GM12875 (cell line): Measurements from ENCODE around the gene VPS9D1.

Experiments used
- H3K4me3 ChIP-seq: one replicate; pipeline ENCODE4 v1.5.1; 2011; ENCODE audit warnings: low read depth, low read length, control low read depth
- TF ChIP-seq, protein P1 (sequence below): IDR thresholded peaks from 2 replicates; pipeline ENCODE4 v1.5.1; 2011; ENCODE audit warnings: low read depth, mild to moderate bottlenecking, control low read depth, inconsistent platforms, low read length, moderate library complexity, borderline replicate concordance; ENCODE audit not compliant: insufficient read depth

VPS9D1 gene

DNA sequence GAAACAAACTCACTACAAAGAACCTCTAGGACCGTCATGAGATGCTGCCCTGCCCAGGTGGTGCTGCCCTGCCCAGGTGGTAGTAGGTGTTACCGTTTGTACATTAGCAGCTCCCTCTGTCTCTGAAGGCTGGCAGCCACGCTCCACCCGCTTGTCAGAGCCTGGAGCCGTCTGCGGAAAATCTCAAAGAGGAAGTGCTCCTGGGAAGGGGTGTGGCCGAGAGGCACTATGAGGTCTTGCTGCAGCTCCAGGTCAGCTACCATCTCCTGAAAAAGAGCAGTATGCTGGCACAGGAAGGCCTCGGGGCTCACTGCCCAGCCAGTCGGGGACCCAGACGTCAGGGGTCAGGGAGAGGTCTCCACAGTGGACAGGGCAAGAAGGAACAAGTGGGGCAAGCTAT, 28.9 kb upstream of the VPS9D1 start:
- TF ChIP-seq, protein P1, sequence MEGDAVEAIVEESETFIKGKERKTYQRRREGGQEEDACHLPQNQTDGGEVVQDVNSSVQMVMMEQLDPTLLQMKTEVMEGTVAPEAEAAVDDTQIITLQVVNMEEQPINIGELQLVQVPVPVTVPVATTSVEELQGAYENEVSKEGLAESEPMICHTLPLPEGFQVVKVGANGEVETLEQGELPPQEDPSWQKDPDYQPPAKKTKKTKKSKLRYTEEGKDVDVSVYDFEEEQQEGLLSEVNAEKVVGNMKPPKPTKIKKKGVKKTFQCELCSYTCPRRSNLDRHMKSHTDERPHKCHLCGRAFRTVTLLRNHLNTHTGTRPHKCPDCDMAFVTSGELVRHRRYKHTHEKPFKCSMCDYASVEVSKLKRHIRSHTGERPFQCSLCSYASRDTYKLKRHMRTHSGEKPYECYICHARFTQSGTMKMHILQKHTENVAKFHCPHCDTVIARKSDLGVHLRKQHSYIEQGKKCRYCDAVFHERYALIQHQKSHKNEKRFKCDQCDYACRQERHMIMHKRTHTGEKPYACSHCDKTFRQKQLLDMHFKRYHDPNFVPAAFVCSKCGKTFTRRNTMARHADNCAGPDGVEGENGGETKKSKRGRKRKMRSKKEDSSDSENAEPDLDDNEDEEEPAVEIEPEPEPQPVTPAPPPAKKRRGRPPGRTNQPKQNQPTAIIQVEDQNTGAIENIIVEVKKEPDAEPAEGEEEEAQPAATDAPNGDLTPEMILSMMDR: no peak
- no peak overlapping the region for H3K4me3 ChIP-seq

DNA sequence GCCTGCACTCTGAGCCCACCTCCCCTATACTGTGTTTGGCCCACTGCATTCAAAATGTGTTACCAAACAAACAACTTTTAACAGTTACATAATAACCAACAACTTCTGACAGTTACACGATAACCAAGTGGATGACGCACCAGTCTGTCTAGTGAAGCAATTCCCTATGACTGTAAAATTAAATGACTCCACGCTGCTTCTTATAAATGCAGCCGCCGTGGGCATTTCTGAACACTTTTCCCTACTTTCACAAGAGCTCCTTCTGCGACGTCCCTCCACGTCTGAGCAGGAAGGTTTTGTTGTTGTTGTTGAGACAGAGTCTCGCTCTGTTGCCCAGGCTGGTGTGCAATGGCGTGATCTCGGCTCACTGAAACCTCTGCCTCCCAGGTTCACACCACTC, 28.2 kb upstream of the VPS9D1 start:
- H3K4me3 ChIP-seq: no peak overlapping the region
- TF ChIP-seq, protein P1: no peak

DNA sequence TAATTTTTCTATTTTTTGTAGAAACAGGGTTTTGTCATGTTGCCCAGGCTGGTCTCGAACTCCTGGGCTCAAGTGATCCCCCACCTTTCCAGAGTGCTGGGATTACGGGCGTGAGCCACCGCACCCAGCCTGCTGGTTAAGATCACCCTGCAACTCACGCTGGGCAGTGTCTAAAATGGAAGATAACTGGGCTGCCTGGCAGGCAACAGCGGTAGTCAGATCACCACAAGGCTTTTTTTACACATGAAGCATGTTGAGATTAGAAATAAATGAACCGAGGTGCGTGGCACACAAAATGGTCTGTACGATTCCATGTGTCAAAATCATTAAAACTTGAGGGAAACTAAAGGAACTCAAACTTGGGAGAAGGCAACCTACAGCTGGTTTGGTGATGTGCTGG, 27.4 kb upstream of the VPS9D1 start:
- TF ChIP-seq, protein P1: no peak
- H3K4me3 ChIP-seq: no peak overlapping the region

DNA sequence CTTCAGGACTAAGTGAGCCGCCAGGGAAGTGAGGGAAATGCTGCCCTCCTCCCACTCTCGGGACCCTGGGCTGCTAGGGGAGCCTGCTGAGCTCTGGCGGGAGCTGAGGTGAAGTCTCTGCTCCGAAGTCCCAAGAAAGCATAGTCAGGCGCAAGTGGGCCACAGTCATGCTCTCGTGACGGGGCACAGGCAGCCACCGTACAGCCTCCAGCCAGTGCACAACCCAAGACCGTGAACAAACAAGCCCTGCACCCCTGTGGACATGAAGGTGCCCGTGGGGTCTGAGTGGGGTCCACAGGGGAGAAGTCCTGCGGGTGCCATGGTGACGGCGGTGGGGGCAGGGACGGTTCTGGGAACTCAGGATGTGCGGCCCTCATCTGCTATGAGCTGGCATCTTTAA, 25.3 kb upstream of the VPS9D1 start:
- H3K4me3 ChIP-seq: no peak overlapping the region
- TF ChIP-seq, protein P1: no peak

DNA sequence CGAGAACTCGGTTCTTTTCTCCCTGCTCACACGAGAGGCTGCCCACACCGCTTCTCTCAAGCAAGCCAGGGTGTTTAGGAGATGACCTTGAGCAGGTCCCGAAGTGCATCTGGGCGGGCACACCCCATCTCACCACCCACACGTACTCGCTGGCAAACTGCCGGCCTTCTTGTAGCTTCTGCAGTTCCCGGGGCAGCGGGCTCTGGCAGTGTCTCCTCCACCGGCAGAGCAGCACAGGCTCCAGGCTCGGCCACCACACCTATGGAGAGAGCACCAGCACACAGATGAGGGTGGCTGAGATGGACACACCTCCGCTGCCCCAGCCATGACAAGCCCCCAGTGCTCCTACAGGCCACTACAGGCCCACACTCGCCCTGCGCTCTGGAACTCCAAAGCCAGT, 24.1 kb upstream of the VPS9D1 start:
- no peak overlapping the region for H3K4me3 ChIP-seq
- TF ChIP-seq, protein P1: no peak

DNA sequence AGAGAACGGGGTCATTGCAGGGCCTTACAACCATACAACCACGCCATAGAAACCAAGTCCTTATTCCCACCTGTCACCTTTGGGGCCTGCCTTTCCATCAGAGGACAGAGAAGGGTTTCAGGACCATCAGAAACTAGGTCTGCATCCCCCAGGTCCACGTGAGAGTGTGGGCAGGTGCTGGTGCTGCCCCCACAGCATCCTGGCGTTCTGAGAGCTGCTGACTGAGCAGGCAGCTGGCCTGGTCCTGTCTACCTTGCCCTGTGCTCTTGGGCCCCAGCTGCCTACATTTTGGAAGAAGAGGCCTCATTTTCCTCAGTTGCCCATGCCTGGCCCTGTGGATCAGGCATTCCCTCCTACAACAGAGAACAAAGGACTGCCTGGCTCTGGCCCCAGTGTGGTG, 22.2 kb upstream of the VPS9D1 start:
- H3K4me3 ChIP-seq: no peak overlapping the region
- TF ChIP-seq, protein P1: no peak

DNA sequence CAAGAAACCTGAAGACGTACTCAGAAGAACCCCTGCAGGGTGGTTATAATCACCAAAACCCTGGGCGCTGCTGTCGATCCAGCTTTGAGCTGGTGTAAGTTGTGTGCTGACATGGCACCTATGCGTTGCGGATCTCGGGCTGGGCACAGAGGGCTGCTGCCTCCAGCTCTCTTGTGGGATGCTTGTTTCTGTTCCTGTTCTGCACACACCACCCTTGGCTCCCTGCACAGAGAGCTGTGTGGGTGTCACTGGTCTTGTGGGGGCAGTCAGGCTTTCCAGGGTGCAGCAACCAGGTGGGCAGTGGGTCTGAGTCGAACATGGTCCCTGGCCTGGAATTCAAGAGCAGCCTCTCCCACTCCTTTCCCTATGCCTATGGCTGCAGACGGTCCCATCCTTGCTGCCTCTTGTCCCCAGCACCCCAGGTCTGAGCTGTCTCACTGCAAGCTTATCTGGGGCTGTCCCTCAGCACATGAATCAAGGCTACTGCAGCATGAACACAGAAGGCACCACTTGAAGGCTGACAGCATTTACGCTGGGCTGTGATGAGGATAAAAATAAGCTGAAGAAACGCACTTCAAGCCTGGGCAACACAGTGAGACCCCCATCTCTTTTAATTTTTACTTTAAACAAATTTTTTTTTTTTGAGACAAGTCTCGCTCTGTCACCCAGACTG, 20.8 kb upstream of the VPS9D1 start:
- no peak overlapping the region for H3K4me3 ChIP-seq
- TF ChIP-seq, protein P1: no peak
